ENCODE results near the gene AJAP1.

Gene AJAP1

GRCh38 chr1:4830707-4831106 is 176.3 kb downstream of the AJAP1 start:
- DNase-seq (ENCODE audit: low read depth in 2 of 2): no peak

GRCh38 chr1:4836574-4836973 is 182.2 kb downstream of the AJAP1 start:
- no peak for DNase-seq (ENCODE audit: low read depth in 2 of 2)

GRCh38 chr1:4837031-4837600 is 182.7 kb downstream of the AJAP1 start:
- no peak for DNase-seq (ENCODE audit: low read depth in 2 of 2)

DNA sequence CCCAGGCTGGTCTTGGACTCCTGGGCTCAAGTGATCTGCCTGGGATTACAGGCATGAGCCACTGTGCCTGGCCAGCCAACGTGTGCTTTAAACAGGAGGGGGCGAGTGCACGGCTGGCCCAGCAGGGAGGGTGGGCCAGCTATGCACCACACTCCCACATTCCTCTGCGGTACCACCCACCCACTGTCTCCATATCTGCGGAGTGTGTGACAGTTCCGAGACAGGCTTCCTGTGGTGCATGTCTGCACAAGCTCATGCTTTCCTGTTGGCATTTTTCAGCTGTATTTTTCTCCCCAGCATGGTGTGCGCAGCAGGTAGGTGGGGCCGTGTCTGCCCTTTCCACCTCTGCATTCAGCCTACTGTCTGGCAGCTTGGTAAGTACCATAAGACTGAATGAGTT is 183.3 kb downstream of the AJAP1 start:
- no peak for DNase-seq (ENCODE audit: low read depth in 2 of 2)

DNA sequence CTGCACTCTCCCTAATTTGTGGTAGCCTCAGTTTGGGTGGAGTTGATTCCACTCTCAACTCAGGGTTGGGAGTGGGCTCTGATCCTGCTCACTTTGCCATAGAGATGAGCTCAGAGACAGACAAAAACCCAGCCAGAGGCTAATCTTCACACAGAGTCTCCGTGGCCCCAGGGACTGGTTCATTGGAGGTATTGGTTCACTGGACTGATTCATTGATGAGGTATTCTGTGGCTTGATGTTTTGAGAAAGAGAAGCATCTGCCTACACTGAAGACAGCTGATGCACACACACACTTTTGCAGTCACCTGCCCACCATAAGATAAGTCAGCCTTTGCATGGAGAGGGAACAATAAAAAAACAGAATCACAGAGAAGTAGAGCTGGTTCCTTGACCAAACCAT is 183.8 kb downstream of the AJAP1 start:
- DNase-seq (ENCODE audit: low read depth in 2 of 2): no peak

Measured in stimulated activated CD4-positive, alpha-beta T cell treated with anti-CD3 and anti-CD28 coated beads, Interleukin-15, amount 100 ng/mL, for 48 hours (primary cell).